ENCODE measurements around the gene AKAP6. TPM values are rescaled to one million over a fixed set of nuclear protein-coding genes. Genes with fewer than 3 reads are reported as not detected.

AKAP6 gene
- total and polyA plus RNA-seq, 4 donors, result 0.42 to 3.2 (median 1.7) TPM

DNA sequence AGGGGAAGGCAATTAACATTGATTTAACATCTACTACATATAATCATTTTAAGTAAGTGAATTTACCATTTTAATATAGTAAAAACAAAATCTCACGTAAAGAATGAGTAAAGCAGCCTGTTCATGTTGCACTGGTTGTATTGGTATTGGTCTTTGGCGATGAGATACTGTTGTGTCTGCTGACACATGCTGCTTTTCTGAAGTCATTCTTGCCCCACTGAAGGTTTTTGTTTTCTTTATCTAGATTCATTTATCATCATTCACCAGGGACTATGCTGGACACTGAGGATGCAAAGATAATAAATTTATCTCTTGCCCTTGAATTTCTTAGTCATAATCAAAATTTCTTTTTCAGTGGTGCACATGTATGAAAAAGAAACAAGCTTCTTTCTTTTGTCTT lies 363.3 kb downstream of the AKAP6 start:
- WGBS, result 81% methylated on average over 2 of the region's 2 CpGs
- Histone ChIP-seq H3K4me3 (ENCODE audit: low read depth in 1 of 3, low read length in 3 of 3) (no peak overlapping the region), H3K27me3 (ENCODE audit: control insufficient read depth in 4 of 4, insufficient read depth in 4 of 4, low read length in 3 of 4) (no peaks in the 10 kb centered on the region), H3K4me1 (ENCODE audit: control insufficient read depth in 4 of 4, insufficient read depth in 4 of 4, low read length in 3 of 4) (no peaks in the 10 kb centered on the region), H3K36me3 (ENCODE audit: control insufficient read depth in 4 of 4, insufficient read depth in 3 of 4, low read depth in 1 of 4, low read length in 3 of 4) (no peaks in the 10 kb centered on the region), H3K27ac (ENCODE audit: low read depth in 1 of 2, low read length in 2 of 2) (no peak overlapping the region), H3K9ac (ENCODE audit: low read depth in 1 of 2, low read length in 2 of 2) (no peak overlapping the region), H3K9me3 (ENCODE audit: control insufficient read depth in 4 of 4, low read length in 3 of 4) (no peaks in the 10 kb centered on the region)
- no peak for DNase-seq (ENCODE audit: low spot score)
- TF ChIP-seq RXRA (IDR thresholded peaks at IDR 0.05) (no peak), ZBTB33 (IDR thresholded peaks at IDR 0.05) (no peak), SP1 (IDR thresholded peaks at IDR 0.05) (no peak), NR2F2 (IDR thresholded peaks at IDR 0.05) (no peak), FOXA1 (IDR thresholded peaks at IDR 0.05) (no peak)

- 83% methylated on average over 3 of the region's 3 CpGs for WGBS
These were observed 364.0 kb downstream of the AKAP6 start for GRCh38 chr14:32693114-32693513.

DNA sequence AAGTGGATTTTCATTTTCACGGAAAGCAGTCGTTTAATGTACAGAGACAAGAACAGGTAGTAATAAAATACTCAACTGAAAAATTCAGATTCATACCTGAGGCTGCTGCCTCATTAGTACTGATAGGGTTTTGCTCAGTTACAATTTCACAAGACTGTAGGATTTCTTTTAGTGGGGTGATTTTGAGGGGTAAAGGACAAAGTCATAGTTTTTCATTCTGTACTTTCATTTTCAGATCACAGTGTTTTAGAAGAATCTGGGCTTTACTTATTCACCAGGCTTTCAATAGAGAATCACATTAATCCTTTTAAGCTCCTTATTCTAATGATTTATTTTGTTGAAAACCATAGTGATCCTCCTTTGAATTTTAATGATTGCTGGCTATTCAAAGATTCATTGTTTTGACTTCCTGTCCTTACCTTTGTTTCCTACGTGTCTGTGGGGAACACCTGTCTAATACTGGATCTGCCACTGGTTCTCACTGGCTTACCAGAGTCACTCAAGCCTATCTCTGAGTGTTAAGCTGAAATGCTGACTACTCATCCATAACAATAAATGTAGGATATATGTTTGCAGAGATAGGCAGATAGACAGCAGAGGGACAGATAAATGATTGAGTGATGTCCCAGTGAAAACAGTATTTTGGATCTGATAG lies 365.8 kb downstream of the AKAP6 start:
- Histone ChIP-seq H3K4me1 (ENCODE audit: control insufficient read depth in 4 of 4, insufficient read depth in 4 of 4, low read length in 3 of 4) (no peaks in the 10 kb centered on the region), H3K27ac (ENCODE audit: low read depth in 1 of 2, low read length in 2 of 2) (no peak overlapping the region), H3K9me3 (ENCODE audit: control insufficient read depth in 4 of 4, low read length in 3 of 4) (no peaks in the 10 kb centered on the region), H3K4me3 (ENCODE audit: low read depth in 1 of 3, low read length in 3 of 3) (no peak overlapping the region), H3K36me3 (ENCODE audit: control insufficient read depth in 4 of 4, insufficient read depth in 3 of 4, low read depth in 1 of 4, low read length in 3 of 4) (no peaks in the 10 kb centered on the region), H3K27me3 (ENCODE audit: control insufficient read depth in 4 of 4, insufficient read depth in 4 of 4, low read length in 3 of 4) (no peaks in the 10 kb centered on the region), H3K9ac (ENCODE audit: low read depth in 1 of 2, low read length in 2 of 2) (no peak overlapping the region)
- no peak for DNase-seq (ENCODE audit: low spot score)
- 64% methylated on average over 3 of the region's 3 CpGs for WGBS
- TF ChIP-seq TAF1 (conservative IDR thresholded peaks at IDR 0.05) (no peak), NR2F2 (IDR thresholded peaks at IDR 0.05) (no peak), FOXA1 (IDR thresholded peaks at IDR 0.05) (no peak), GABPA (IDR thresholded peaks at IDR 0.05 in 1 of 2, conservative IDR thresholded peaks at IDR 0.05 in 1 of 2) (no peak), ZBTB33 (IDR thresholded peaks at IDR 0.05) (no peak), MAX (IDR thresholded peaks at IDR 0.05) (no peak), HNF4A (conservative IDR thresholded peaks at IDR 0.05) (no peak), CTCF (IDR thresholded peaks at IDR 0.05; ENCODE audit: low read depth, low read length, missing input control) (no peak)

More at GRCh38 chr14:32693114-32693513, 364.0 kb downstream of the AKAP6 start:
- Histone ChIP-seq H3K9ac (ENCODE audit: low read depth in 1 of 2, low read length in 2 of 2) (no peak overlapping the region), H3K4me3 (ENCODE audit: low read depth in 1 of 3, low read length in 3 of 3) (no peak overlapping the region), H3K9me3 (ENCODE audit: control insufficient read depth in 4 of 4, low read length in 3 of 4) (no peaks in the 10 kb centered on the region), H3K4me1 (ENCODE audit: control insufficient read depth in 4 of 4, insufficient read depth in 4 of 4, low read length in 3 of 4) (no peaks in the 10 kb centered on the region), H3K36me3 (ENCODE audit: control insufficient read depth in 4 of 4, insufficient read depth in 3 of 4, low read depth in 1 of 4, low read length in 3 of 4) (no peaks in the 10 kb centered on the region), H3K27ac (ENCODE audit: low read depth in 1 of 2, low read length in 2 of 2) (no peak overlapping the region), H3K27me3 (ENCODE audit: control insufficient read depth in 4 of 4, insufficient read depth in 4 of 4, low read length in 3 of 4) (no peaks in the 10 kb centered on the region)
- no peak for DNase-seq (ENCODE audit: low spot score)
- TF ChIP-seq HNF4A (conservative IDR thresholded peaks at IDR 0.05) (no peak), RAD21 (IDR thresholded peaks at IDR 0.05) (no peak), FOXA2 (IDR thresholded peaks at IDR 0.05) (no peak), YY1 (IDR thresholded peaks at IDR 0.05) (no peak), NR2F2 (IDR thresholded peaks at IDR 0.05) (no peak), ATF3 (IDR thresholded peaks at IDR 0.05) (no peak), JUND (IDR thresholded peaks at IDR 0.05) (no peak), ZBTB33 (IDR thresholded peaks at IDR 0.05) (no peak), MAX (IDR thresholded peaks at IDR 0.05) (no peak)
